HG03066 (cell line): ENCODE results near the gene BUB3.

Experiments
- ATAC-seq: cut with Tn5 transposase; IDR thresholded peaks from one replicate; pipeline ENCODE4 v1.9.1; 2021; ENCODE audit warnings: low read depth; ENCODE audit not compliant: unreplicated experiment

Gene BUB3

GRCh38 chr10:123140164-123140982 is 13.8 kb upstream of the BUB3 start:
- no peak for ATAC-seq

- ATAC-seq: no peak
Measured at GRCh38 chr10:123140983-123141390, 13.2 kb upstream of the BUB3 start.

GRCh38 chr10:123141791-123142700 is 12.2 kb upstream of the BUB3 start:
- ATAC-seq: no peak

- no peak for ATAC-seq
Measured at GRCh38 chr10:123142701-123143161, 11.5 kb upstream of the BUB3 start.

GRCh38 chr10:123143162-123143824 is 10.9 kb upstream of the BUB3 start:
- ATAC-seq: no peak

GRCh38 chr10:123143825-123144168 is 10.4 kb upstream of the BUB3 start:
- ATAC-seq: no peak

GRCh38 chr10:123144697-123145541 is 9.3 kb upstream of the BUB3 start:
- ATAC-seq: no peak

- ATAC-seq: no peak
Measured at GRCh38 chr10:123145542-123146012, 8.6 kb upstream of the BUB3 start.

- ATAC-seq: no peak
Measured at GRCh38 chr10:123146013-123146893, 7.9 kb upstream of the BUB3 start.

GRCh38 chr10:123146894-123147634 is 7.1 kb upstream of the BUB3 start:
- no peak for ATAC-seq

- ATAC-seq: no peak
Measured at GRCh38 chr10:123147635-123148413, 6.4 kb upstream of the BUB3 start, which contains the start of gene HMX2. Gene HMX2, plus strand, starts transcription at chr10:123148136. Its CDS starts 243 bp downstream, at chr10:123148379.

- ATAC-seq: no peak
Measured at GRCh38 chr10:123148414-123149161, 5.6 kb upstream of the BUB3 start.

GRCh38 chr10:123149162-123149567 is 5.0 kb upstream of the BUB3 start:
- ATAC-seq: no peak

- ATAC-seq: no peak
Measured at GRCh38 chr10:123149568-123150270, 4.5 kb upstream of the BUB3 start.

GRCh38 chr10:123150271-123150985 is 3.8 kb upstream of the BUB3 start:
- no peak for ATAC-seq
